GM06990 (cell line): ENCODE results near the gene COL5A1.
A peak's percentile ranks its signal among the peaks of the same experiment; 100 is the strongest.

ENCODE experiments used
- DNase-seq: peaks from one replicate; pipeline ENCODE4 v3.0.0-alpha.2; 2011; ENCODE audit not compliant: insufficient read length; ENCODE audit errors: extremely low read depth
- H3K27me3 ChIP-seq: replicated peaks from 2 replicates; pipeline ENCODE4 v1.6.0; 2011; ENCODE audit warnings: low read length; ENCODE audit not compliant: control insufficient read depth, insufficient read depth
- H3K36me3 ChIP-seq: 2 replicates; pipeline ENCODE4 v1.5.1; 2011; ENCODE audit warnings: low read length; ENCODE audit not compliant: control insufficient read depth, insufficient read depth
- H3K4me3 ChIP-seq: replicated peaks from 2 replicates; pipeline ENCODE4 v1.5.1; 2011; ENCODE audit warnings: low read depth, mild to moderate bottlenecking, control low read depth, low read length
- CTCF ChIP-seq: IDR thresholded peaks from 2 replicates; pipeline ENCODE4 v1.5.1; 2011; ENCODE audit warnings: low read length, control low read depth, mild to moderate bottlenecking, inconsistent platforms; ENCODE audit not compliant: insufficient read depth, poor library complexity, severe bottlenecking

The COL5A1 gene

GRCh38 chr9:134863306-134863902 lies 221.8 kb downstream of the COL5A1 start:
- Histone ChIP-seq H3K4me3 (no peak overlapping the region), H3K27me3 (no peaks in the 10 kb centered on the region), H3K36me3 (no peaks in the 10 kb centered on the region)
- TF ChIP-seq CTCF: no peak
- no peak for DNase-seq

- TF ChIP-seq CTCF: no peak
- no peaks in the 10 kb centered on the region for H3K36me3 ChIP-seq
- no peak for DNase-seq
- no peak overlapping the region for H3K4me3 ChIP-seq
- H3K27me3 ChIP-seq: no peaks in the 10 kb centered on the region
These were observed 222.6 kb downstream of the COL5A1 start for GRCh38 chr9:134863941-134864820.

- Histone ChIP-seq H3K27me3 (no peaks in the 10 kb centered on the region), H3K4me3 (no peak overlapping the region), H3K36me3 (no peaks in the 10 kb centered on the region)
- no peak for TF ChIP-seq CTCF
- DNase-seq: no peak
These were observed 223.2 kb downstream of the COL5A1 start for GRCh38 chr9:134864821-134865190.

- no peaks in the 10 kb centered on the region for H3K27me3 ChIP-seq
- DNase-seq: no peak
- H3K4me3 ChIP-seq: no peak overlapping the region
- no peak for TF ChIP-seq CTCF
- H3K36me3 ChIP-seq: no peaks in the 10 kb centered on the region
These were observed 226.5 kb downstream of the COL5A1 start for GRCh38 chr9:134867917-134868750.

GRCh38 chr9:134868751-134869553 lies 227.3 kb downstream of the COL5A1 start:
- H3K4me3 ChIP-seq: no peak overlapping the region
- no peaks in the 10 kb centered on the region for H3K36me3 ChIP-seq
- peak; percentile 27 for DNase-seq
- H3K27me3 ChIP-seq: no peaks in the 10 kb centered on the region
- no peak for TF ChIP-seq CTCF
